HCT116 (cell line): ENCODE results near the gene TMSB10. TPM values are rescaled to one million over a fixed set of nuclear protein-coding genes. Genes with fewer than 3 reads are reported as not detected.

ENCODE experiments used
- ATAC-seq: fragments of 200-7000 bp; cut with Tn5 transposase; 2 replicates; pipeline ENCODE4 v1.9.1; 2020; ENCODE audit warnings: mild to moderate bottlenecking, moderate library complexity
- BruUV-seq: library from RNA; stranded (reverse); fragments of 400-500 nt; replicated peaks from 2 replicates; lab custom pipeline; 2021; lab: Mats Ljungman, UMichigan
- CTCF ChIA-PET: fragments of 300-600 bp; sonication (Branson Sonifier 250); formaldehyde crosslinking; loops from one replicate; lab custom pipeline; 2021; ENCODE audit warnings: antibody characterized with exemption; lab: Charles Lee
- POLR2A ChIA-PET: fragments of 300-600, 350-600 bp; sonication (Branson Sonifier 250); formaldehyde crosslinking; loops from one replicate; lab custom pipeline; 2021; ENCODE audit warnings: antibody characterized with exemption; lab: Charles Lee
- RAD21 ChIA-PET, 2 experiments: fragments of 300-600 bp; sonication (Branson Sonifier 250); formaldehyde crosslinking; loops; one replicate each; lab custom pipeline; 2023; ENCODE audit warnings: low total read pairs in 2 of 2; ENCODE audit not compliant: uncharacterized antibody in 2 of 2, unreplicated experiment in 2 of 2, low non-redundant PET in 1 of 2; lab: Charles Lee
- DNase-seq: peaks from one replicate; pipeline ENCODE4 v3.0.0-alpha.2; 2010; ENCODE audit warnings: low read depth, low spot score
- H2AFZ ChIP-seq: fragments of 200-600 bp; shearing (Covaris generic), sonication (generic); 2 replicates; pipeline ENCODE4 v1.6.1; 2017; ENCODE audit warnings: low read depth, mixed run types, mixed read lengths, antibody characterized with exemption, low read length; ENCODE audit not compliant: poor library complexity, severe bottlenecking
- H3K27ac ChIP-seq: 2 replicates; pipeline ENCODE4 v1.5.1; 2012; ENCODE audit warnings: low read depth, low read length
- H3K27me3 ChIP-seq: fragments of 200-600 bp; sonication (generic); 2 replicates; pipeline ENCODE4 v1.6.1; 2016; ENCODE audit warnings: mixed run types, low read length, mixed read lengths; ENCODE audit not compliant: insufficient read depth
- H3K36me3 ChIP-seq, 2 experiments: fragments of 200-500 bp in 1 of 2; fragments of 200-600 bp in 1 of 2; sonication (Bioruptor generic) in 1 of 2; sonication (generic) in 1 of 2; 2 replicates each; pipeline versions ENCODE4 v1.5.1 to v1.6.1; 2014 to 2016; ENCODE audit warnings: low read length in 2 of 2, inconsistent platforms in 1 of 2, mixed read lengths in 1 of 2, mixed run types in 1 of 2; ENCODE audit not compliant: insufficient read depth in 2 of 2, control insufficient read depth in 1 of 2
- H3K4me1 ChIP-seq, 2 experiments: fragments of 200-600 bp in 1 of 2; sonication (generic) in 1 of 2; 2 replicates each; pipeline versions ENCODE4 v1.5.1 to v1.6.1; 2012 to 2017; ENCODE audit warnings: low read length in 2 of 2, inconsistent platforms in 1 of 2, mild to moderate bottlenecking in 1 of 2, mixed read lengths in 1 of 2, mixed run types in 1 of 2, moderate library complexity in 1 of 2; ENCODE audit not compliant: insufficient read depth in 2 of 2, control insufficient read depth in 1 of 2
- H3K4me2 ChIP-seq: fragments of 200-600 bp; sonication (generic); 2 replicates; pipeline ENCODE4 v1.6.1; 2017; ENCODE audit warnings: mixed run types, low read length, mixed read lengths
- H3K4me3 ChIP-seq, 2 experiments: fragments of 200-600 bp in 1 of 2; sonication (generic) in 1 of 2; replicated peaks in 1 of 2; 2 replicates each; pipeline ENCODE4 v1.5.1; 2011 to 2016; ENCODE audit warnings: low read length in 2 of 2, control low read depth in 1 of 2, low read depth in 1 of 2, mild to moderate bottlenecking in 1 of 2, mixed read lengths in 1 of 2, mixed run types in 1 of 2
- H3K79me2 ChIP-seq: fragments of 200-600 bp; sonication (generic); 2 replicates; pipeline ENCODE4 v1.6.1; 2017; ENCODE audit warnings: mild to moderate bottlenecking, mixed run types, low read length, moderate library complexity, mixed read lengths; ENCODE audit not compliant: insufficient read depth
- H3K9ac ChIP-seq: fragments of 200-600 bp; sonication (generic); 2 replicates; pipeline ENCODE4 v1.6.1; 2016; ENCODE audit warnings: low read length, mixed read lengths
- H3K9me2 ChIP-seq: fragments of 200-600 bp; sonication (generic), shearing (Covaris generic); 2 replicates; pipeline ENCODE4 v1.6.1; 2017; ENCODE audit warnings: mixed run types, mild to moderate bottlenecking, moderate library complexity; ENCODE audit not compliant: insufficient read depth
- H3K9me3 ChIP-seq, 2 experiments: fragments of 200-500 bp in 1 of 2; fragments of 200-600 bp in 1 of 2; sonication (Bioruptor generic) in 1 of 2; sonication (generic) in 1 of 2; 2 replicates each; pipeline ENCODE4 v1.6.1; 2014 to 2017; ENCODE audit warnings: low read length in 2 of 2, mixed read lengths in 2 of 2, inconsistent platforms in 1 of 2, low read depth in 1 of 2, mild to moderate bottlenecking in 1 of 2, mixed run types in 1 of 2, moderate library complexity in 1 of 2; ENCODE audit not compliant: control insufficient read depth in 1 of 2, insufficient read depth in 1 of 2
- H4K20me1 ChIP-seq: fragments of 200-600 bp; sonication (generic), shearing (Covaris generic); 2 replicates; pipeline ENCODE4 v1.6.1; 2017; ENCODE audit warnings: mixed run types, mild to moderate bottlenecking, moderate library complexity; ENCODE audit not compliant: insufficient read depth
- CEBPB ChIP-seq: IDR thresholded peaks from 2 replicates; pipeline ENCODE4 v1.6.1; 2012; ENCODE audit warnings: low read depth
- EZH2 ChIP-seq: fragments of 200-600 bp; sonication (generic); IDR thresholded peaks from 2 replicates; pipeline ENCODE4 v1.6.1; 2017; ENCODE audit warnings: antibody characterized with exemption, mixed run types
- POLR2A ChIP-seq: IDR thresholded peaks from 2 replicates; pipeline ENCODE4 v1.7.0; 2011; ENCODE audit warnings: borderline replicate concordance; ENCODE audit not compliant: insufficient read depth, insufficient read length; ENCODE audit errors: extremely low read depth
- RAD21 ChIP-seq: IDR thresholded peaks from 2 replicates; pipeline ENCODE4 v1.6.1; 2012; ENCODE audit warnings: low read depth, mild to moderate bottlenecking
- SP1 ChIP-seq: IDR thresholded peaks from 2 replicates; pipeline ENCODE4 v1.6.1; 2012; ENCODE audit warnings: low read depth
- TCF7L2 ChIP-seq: IDR thresholded peaks from 2 replicates; pipeline ENCODE4 v1.7.0; 2011; ENCODE audit warnings: borderline replicate concordance, inconsistent platforms; ENCODE audit not compliant: insufficient read depth, insufficient read length; ENCODE audit errors: extremely low read depth
- ZFX ChIP-seq: fragments of 450-650 bp; IDR thresholded peaks from 2 replicates; pipeline ENCODE4 v1.6.1; 2017
- ZNF274 ChIP-seq: fragments of 200-500 bp; sonication (Bioruptor generic); IDR thresholded peaks from 2 replicates; pipeline ENCODE4 v1.6.1; 2014; ENCODE audit warnings: mild to moderate bottlenecking, low read depth, low read length, inconsistent platforms
- intact Hi-C: fragments of 100-400 bp; cut with micrococcal nuclease; formaldehyde crosslinking; loops from 2 replicates; pipeline ENCODE4 v1.10.0; 2022
- total RNA-seq: library from RNA; stranded (reverse); gene quantifications from one replicate; pipeline ENCODE4 v1.2.1, GENCODE V29; 2021; ENCODE audit not compliant: unreplicated experiment
- TF ChIP-seq, protein P1 (sequence below): IDR thresholded peaks from 2 replicates; pipeline ENCODE4 v1.6.1; 2012; ENCODE audit warnings: low read depth

TMSB10 gene
- total RNA-seq, 1 experiment from 2014 or later, result 2,677 TPM

DNA sequence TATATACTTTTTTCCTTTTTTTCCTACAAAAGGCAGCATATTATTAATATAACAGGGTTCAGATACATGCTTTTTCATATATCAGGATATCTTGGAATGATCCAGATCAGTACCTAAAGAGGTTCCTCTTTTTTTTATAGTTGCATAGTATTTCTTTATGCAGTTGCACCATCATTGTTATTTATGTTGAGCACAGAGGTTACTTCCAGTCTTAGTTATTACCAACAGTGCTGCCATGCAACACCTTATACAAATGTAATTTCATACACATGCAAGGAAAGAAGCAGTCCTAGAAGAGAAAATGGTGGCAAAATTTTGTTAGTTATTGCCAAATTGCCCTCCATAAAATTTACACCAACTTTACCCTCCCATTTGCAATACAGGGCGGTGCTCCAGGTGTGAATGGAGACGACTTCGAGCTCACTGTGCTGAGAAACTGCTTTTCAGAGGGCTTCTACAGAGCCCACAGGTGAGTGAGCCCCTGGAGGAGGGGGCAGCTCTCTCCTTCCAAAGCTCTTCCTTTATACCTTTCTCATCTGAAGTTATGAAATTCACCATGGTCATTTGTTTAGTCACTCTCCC is 35.5 kb downstream of the TMSB10 start:
- CTCF ChIA-PET, result interaction anchor here (5.0 kb wide), 1 partner anchor 15 kb away, joined by 39 read pairs; no protein-coding TSS in a partner anchor

DNA sequence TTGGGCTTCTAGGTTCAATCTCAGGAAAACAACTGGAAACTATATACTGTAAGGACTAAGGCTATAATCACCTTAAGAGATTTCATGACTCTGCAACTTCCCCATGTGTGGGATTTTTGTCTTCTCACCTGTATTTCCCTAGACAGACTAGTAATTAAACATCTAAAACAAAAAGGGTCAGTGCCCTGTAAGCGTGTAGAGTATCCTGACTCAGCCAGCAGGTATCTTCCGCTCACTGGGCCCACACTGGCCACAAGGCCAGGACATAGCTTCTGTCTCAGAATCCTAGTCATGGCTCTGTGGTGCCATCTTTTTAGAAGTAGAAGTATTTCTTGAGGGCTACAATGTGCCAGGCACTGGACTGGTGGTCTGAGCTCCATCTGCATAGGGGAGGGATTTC is 36.7 kb downstream of the TMSB10 start:
- TF ChIP-seq SP1 (no peak), ZNF274 (no peak), EZH2 (no peak), RAD21 (no peak), POLR2A (no peak), TCF7L2 (no peak)
- TF ChIP-seq, protein P1, sequence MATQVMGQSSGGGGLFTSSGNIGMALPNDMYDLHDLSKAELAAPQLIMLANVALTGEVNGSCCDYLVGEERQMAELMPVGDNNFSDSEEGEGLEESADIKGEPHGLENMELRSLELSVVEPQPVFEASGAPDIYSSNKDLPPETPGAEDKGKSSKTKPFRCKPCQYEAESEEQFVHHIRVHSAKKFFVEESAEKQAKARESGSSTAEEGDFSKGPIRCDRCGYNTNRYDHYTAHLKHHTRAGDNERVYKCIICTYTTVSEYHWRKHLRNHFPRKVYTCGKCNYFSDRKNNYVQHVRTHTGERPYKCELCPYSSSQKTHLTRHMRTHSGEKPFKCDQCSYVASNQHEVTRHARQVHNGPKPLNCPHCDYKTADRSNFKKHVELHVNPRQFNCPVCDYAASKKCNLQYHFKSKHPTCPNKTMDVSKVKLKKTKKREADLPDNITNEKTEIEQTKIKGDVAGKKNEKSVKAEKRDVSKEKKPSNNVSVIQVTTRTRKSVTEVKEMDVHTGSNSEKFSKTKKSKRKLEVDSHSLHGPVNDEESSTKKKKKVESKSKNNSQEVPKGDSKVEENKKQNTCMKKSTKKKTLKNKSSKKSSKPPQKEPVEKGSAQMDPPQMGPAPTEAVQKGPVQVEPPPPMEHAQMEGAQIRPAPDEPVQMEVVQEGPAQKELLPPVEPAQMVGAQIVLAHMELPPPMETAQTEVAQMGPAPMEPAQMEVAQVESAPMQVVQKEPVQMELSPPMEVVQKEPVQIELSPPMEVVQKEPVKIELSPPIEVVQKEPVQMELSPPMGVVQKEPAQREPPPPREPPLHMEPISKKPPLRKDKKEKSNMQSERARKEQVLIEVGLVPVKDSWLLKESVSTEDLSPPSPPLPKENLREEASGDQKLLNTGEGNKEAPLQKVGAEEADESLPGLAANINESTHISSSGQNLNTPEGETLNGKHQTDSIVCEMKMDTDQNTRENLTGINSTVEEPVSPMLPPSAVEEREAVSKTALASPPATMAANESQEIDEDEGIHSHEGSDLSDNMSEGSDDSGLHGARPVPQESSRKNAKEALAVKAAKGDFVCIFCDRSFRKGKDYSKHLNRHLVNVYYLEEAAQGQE, result no peak
- Histone ChIP-seq H3K27me3 (no peaks in the 10 kb centered on the region), H3K36me3 (no peaks in the 10 kb centered on the region), H3K4me2 (peak overlapping the region; percentile 39), H3K9ac (peak overlapping the region; percentile 25; the same call in 1 of the 2 replicates), H4K20me1 (no peaks in the 10 kb centered on the region), H3K27ac (no peak overlapping the region), H3K79me2 (no peaks in the 10 kb centered on the region), H2AFZ (no peak overlapping the region), H3K4me3 (no peak overlapping the region), H3K4me1 (peaks cover 36 to 97% of the 10 kb centered on the region in 2 experiments), H3K9me3 (no peaks in the 10 kb centered on the region), H3K9me2 (no peaks in the 10 kb centered on the region)
- ATAC-seq (no peak), DNase-seq (no peak)
- ChIA-PET POLR2A (interaction anchor here (1.3 kb wide), 1 partner anchor 14 kb away, joined by 3 read pairs; no protein-coding TSS in a partner anchor), CTCF (no interaction called here), RAD21 (no interaction called here)
- BruUV-seq, result no TSS peak
- intact Hi-C loops, result no loop called here

More for the DNA sequence above, 35.5 kb downstream of the TMSB10 start:
- POLR2A ChIA-PET, result interaction anchor here (1.1 kb wide), 1 partner anchor 19 kb away, joined by 4 read pairs; no protein-coding TSS in a partner anchor
- ATAC-seq, result no peak
- no peak overlapping the region for H3K4me2 ChIP-seq
- H3K9me2 ChIP-seq, result no peaks in the 10 kb centered on the region
- no TSS peak for BruUV-seq
- no peak overlapping the region for H2AFZ ChIP-seq
- intact Hi-C loops, result no loop called here
- no peaks in the 10 kb centered on the region for H3K79me2 ChIP-seq
- no peaks in the 10 kb centered on the region for H3K36me3 ChIP-seq
- no peak overlapping the region for H3K9ac ChIP-seq
- H3K4me1 ChIP-seq, result peaks cover 27 to 98% of the 10 kb centered on the region in 2 experiments
- no peak overlapping the region for H3K27ac ChIP-seq
- H3K4me3 ChIP-seq, result no peak overlapping the region
- no peak for TF ChIP-seq CEBPB
- no peak for TF ChIP-seq SP1
- no peak for TF ChIP-seq ZFX
- TF ChIP-seq, all 23 proteins: peak for 0
- Histone ChIP-seq H3K9me3 (no peaks in the 10 kb centered on the region), H3K27me3 (no peaks in the 10 kb centered on the region), H4K20me1 (no peaks in the 10 kb centered on the region)
- RAD21 ChIA-PET, result no interaction called here
- no peak for DNase-seq
